Germinal center (tissue), 1 donor: ENCODE results near the gene PARVB.

Experiments
- DNase-seq: peaks from one replicate; pipeline ENCODE4 v3.0.0; 2012; ENCODE audit warnings: mixed read lengths, low spot score

Gene PARVB

GRCh38 chr22:44089717-44090570, 65.8 kb downstream of the PARVB start:
- DNase-seq: no peak

GRCh38 chr22:44090571-44090905, 66.4 kb downstream of the PARVB start:
- no peak for DNase-seq

- DNase-seq: no peak
These were observed 67.1 kb downstream of the PARVB start for GRCh38 chr22:44091021-44091721.

- DNase-seq: no peak
These were observed 67.6 kb downstream of the PARVB start for GRCh38 chr22:44091751-44092150.

- no peak for DNase-seq
These were observed 68.6 kb downstream of the PARVB start for GRCh38 chr22:44092636-44093220.

- DNase-seq: no peak
These were observed 69.7 kb downstream of the PARVB start for GRCh38 chr22:44093791-44094190.

- no peak for DNase-seq
These were observed 70.7 kb downstream of the PARVB start for GRCh38 chr22:44094751-44095302.

GRCh38 chr22:44096736-44097135, 72.6 kb downstream of the PARVB start:
- DNase-seq: no peak

- no peak for DNase-seq
These were observed 73.3 kb downstream of the PARVB start for GRCh38 chr22:44097263-44098020.

GRCh38 chr22:44098021-44098739, 74.1 kb downstream of the PARVB start:
- DNase-seq: no peak

GRCh38 chr22:44098966-44099530, 74.9 kb downstream of the PARVB start:
- DNase-seq: no peak

- no peak for DNase-seq
These were observed 75.6 kb downstream of the PARVB start for GRCh38 chr22:44099696-44100095.

- no peak for DNase-seq
These were observed 76.3 kb downstream of the PARVB start for GRCh38 chr22:44100411-44100810.

- DNase-seq: no peak
These were observed 78.0 kb downstream of the PARVB start for GRCh38 chr22:44102121-44102520.

GRCh38 chr22:44102856-44103255, 78.8 kb downstream of the PARVB start:
- DNase-seq: no peak

GRCh38 chr22:44103735-44104480, 79.8 kb downstream of the PARVB start:
- no peak for DNase-seq

GRCh38 chr22:44107340-44107739, 83.2 kb downstream of the PARVB start:
- no peak for DNase-seq

GRCh38 chr22:44108076-44108475, 84.0 kb downstream of the PARVB start:
- DNase-seq: no peak

GRCh38 chr22:44108806-44109385, 84.8 kb downstream of the PARVB start:
- DNase-seq: no peak

- no peak for DNase-seq
These were observed 85.3 kb downstream of the PARVB start for GRCh38 chr22:44109416-44109815.
